DMS114 treated with DMSO at 0.1 percent for 48 hours (cell line): ENCODE measurements around the gene PAQR5.
"Not testable (repeated sequence)": the region's sequence is repeated elsewhere in the genome, so short reads cannot be mapped to it uniquely, and the experiment has no call there.

ENCODE experiments used
- DNase-seq: peaks from one replicate; lab custom pipeline; 2025; ENCODE audit not compliant: unreplicated experiment; lab: John Stamatoyannopoulos, UW

The PAQR5 gene

DNA sequence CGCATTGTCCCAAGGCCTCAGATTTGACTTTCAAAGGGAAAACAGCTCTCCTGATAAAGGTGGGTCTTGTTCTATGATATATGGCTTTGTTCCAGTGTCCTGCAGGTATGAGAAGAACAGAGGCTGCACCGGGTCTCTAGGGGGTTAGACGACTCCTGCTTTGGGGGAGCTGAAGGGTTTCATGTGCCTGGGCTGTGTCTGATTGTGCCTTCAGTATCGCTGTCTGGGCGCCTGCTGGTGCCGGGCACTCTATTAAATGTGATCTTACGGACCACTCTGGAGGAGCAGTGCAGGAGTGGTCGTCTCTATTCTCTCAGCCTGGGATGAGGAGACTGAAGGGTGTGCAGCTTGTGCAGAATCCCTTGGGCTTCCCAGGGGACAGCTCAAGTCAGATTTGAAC, 16.0 kb downstream of the PAQR5 start:
- DNase-seq, result no peak

- no peak for DNase-seq
Measured at GRCh38 chr15:69315402-69316110, 16.8 kb downstream of the PAQR5 start.

GRCh38 chr15:69316291-69316690, 17.6 kb downstream of the PAQR5 start:
- DNase-seq, result no peak

- DNase-seq, result no peak
Measured at GRCh38 chr15:69317392-69317841, 18.7 kb downstream of the PAQR5 start.

DNA sequence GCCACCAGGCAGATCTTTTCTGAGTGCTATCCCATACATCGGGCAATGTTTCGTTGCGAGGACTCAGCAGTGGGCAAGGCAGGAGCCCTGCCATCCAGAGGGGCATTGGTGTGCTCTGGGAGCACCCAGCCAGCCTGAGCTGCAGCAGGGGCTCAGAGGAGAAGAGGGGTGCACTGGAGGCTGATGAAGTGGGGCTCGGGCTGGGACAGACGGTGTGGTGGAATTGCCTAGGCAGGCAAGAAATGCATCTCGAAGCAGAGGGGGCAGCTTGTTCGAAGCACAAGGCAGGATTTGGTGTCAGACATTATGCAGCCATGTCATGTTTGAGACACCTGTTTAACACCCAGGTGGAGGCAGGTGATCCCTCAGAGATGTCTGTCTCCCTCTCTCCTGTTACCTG, 19.3 kb downstream of the PAQR5 start:
- no peak for DNase-seq

- no peak for DNase-seq
Measured at GRCh38 chr15:69319384-69320375, 21.0 kb downstream of the PAQR5 start.

- no peak for DNase-seq
Measured at GRCh38 chr15:69320977-69321554, 22.4 kb downstream of the PAQR5 start.

DNA sequence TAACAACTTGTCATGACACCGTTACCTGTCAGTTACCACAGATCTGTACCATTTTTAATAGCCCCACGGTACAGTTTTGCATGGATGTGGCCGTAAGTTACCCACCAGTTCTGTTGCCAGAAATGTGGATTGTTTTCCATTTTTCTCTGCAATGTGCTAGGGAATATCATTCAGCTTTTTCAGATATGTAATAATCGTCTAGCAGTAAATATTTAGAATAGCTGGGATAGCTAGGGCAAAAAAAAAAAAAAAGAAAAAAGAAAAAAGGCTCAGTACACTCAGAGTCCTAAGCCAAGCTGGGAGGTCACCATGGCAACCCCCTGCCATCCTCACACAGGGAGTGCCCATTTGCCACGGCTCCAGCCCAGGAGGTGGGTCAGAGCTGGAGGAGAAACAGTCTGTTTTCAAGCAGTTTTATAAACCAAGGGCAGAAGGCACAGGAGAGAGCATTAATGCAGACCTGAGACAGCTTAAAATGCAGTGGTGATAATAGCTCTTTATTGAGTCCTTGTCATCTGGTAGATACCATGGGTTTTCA, 25.2 kb downstream of the PAQR5 start:
- DNase-seq, result no peak

DNA sequence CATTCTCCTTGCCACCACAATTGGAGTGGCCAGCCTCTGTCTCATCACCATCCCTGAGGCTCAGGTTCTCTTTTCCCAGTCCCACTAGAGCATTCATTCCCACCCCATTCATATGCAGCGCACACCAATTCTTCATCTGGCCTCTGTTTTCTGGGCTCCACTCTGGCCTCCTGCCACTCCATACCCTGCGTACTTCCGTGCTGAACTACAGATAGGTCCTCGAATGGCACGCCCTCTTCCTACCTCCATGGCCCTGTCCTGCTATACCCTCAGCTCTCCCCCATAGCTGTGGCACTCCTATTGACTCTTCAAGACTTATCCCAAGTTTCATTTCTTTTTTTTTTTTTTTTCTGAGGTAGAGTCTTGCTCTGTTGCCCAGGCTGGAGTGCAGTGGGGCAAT, 25.9 kb downstream of the PAQR5 start:
- DNase-seq, result no peak

- no peak for DNase-seq
Measured at GRCh38 chr15:69325456-69325971, 26.8 kb downstream of the PAQR5 start.

DNA sequence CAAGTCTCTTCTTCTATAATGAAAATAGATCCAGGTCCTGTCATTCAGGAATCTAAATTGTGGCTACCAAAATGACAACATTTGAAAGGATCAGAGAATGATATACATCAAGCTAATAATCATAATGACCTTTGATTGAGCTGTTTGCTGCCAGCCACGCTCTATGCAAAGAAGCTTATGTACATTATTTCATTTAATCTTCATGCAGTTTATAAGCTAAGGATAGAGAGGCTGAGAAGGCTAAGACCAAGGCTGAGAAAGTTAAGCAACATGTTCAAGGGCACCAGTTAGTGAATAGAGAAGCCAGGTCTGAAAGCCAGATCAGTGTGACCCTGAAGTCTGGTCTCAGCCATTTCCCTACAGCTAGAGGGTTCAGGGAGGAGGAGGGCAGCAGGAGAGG, 29.4 kb downstream of the PAQR5 start:
- no peak for DNase-seq

DNA sequence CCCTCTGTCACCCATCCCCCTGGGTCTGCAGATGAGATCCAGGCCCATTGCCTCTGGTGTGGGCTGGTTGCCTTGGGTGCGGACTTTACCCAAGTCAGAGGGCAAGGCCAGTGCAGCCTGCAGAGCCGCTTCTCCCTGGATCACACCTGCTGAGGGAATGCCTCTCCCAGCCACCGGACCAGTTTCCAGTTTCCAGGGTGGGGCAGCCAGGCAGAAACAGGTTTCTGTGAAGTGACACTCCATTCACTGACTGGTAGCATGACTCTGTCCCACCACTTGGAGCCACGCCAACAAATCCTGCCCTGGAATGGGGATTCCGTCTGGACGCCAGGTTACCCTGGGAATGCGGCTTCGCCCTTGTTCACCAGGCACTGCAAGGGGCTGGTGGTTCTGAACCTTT, 30.0 kb downstream of the PAQR5 start:
- DNase-seq, result no peak

GRCh38 chr15:69337138-69337537, 38.4 kb downstream of the PAQR5 start:
- DNase-seq, result no peak

DNA sequence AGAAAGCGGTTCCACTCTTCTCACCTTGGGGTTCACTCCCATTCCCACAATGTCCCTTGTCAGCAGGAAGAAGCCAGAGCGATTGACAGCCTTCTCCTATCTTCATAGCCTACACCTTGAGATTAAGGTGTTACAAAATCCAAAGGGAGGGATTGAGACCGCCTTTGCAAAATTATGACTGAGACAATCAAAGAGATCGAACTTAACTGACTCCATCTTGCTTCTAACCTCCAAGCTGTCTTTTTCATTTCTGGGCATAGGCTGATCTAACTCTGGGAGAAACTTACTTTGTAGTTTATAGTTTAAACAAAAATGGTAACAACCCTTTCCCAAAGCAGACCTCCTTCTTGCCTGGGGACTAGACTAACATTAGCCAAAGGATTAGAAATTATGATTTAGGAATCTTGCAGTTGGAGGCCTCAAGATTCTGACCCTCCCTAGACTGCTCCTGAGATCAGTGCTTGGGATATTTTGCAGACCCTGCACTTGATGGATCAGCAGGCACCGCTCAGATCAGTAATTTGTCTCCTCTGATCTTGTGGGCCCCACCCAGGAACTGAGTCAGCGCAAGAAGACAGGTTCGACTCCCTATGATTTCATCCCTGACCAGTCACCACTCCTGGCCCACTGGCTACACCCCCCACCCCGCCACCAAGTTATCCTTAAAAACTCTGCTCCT, 40.0 kb downstream of the PAQR5 start:
- DNase-seq, result no peak

DNA sequence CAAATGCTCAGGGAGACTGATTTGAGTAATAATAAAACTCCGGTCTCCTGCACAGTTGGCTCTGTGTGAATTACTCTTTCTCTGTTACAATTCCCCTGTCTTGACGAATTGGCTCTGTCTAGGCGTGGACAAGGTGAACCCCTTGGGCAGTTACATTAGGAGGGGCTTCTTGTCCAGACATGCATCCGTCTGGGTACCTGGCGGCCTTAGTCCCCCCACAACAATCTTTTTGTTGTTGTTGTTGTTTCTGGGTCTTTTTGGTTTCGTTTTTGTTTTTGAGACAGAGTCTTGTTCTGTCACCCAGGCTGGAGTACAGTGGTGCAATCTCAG, 40.5 kb downstream of the PAQR5 start:
- DNase-seq, result not testable (repeated sequence)

DNA sequence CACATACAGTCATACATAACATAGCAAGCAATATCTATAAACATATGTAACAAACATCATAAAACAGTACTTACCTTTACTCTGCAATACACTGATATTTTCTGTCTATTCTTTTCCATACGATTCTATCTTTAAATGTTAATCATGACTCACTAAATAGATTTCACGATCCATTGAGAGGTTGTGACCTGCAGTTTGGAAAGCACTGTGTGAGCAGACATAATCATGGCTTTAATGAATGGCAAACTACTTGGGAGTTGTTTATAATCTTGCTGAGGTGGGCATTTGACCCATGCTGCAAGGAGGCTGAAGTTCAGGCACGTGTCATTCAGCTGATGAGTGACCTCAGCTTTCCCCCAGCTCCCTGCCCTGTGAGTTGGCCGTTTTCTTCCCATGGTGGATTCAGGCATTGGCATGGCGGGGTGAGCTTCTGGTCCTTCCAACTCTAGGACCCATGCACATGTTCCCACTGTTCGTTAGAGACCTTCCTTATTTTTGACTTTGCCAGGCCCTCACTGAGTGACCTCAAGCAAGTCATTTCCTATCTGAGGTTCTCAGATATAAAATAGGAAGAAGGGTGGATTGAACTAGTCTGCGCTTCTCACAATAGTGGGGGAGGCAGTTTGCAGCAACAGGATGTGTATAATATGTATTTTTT, 41.7 kb downstream of the PAQR5 start:
- no peak for DNase-seq

DNA sequence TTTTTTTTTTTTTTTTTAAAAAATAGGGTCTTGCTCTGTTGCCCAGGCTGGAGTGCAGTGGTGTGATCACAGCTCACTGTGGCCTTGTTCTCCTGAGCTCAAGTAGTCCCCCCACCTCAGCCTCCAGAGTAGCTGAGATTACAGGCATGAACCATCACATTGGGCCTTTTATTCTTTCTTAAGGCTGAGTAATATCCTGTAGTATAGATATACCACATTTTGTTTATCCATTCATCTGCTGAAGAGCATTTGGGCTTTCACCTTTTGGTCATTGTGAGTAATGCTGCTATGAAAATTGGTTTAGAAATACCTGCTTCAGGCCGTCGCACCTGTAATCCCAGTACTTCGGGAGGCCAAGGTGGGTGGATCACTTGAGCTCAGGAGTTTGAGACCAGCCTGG, 42.6 kb downstream of the PAQR5 start:
- no peak for DNase-seq

DNA sequence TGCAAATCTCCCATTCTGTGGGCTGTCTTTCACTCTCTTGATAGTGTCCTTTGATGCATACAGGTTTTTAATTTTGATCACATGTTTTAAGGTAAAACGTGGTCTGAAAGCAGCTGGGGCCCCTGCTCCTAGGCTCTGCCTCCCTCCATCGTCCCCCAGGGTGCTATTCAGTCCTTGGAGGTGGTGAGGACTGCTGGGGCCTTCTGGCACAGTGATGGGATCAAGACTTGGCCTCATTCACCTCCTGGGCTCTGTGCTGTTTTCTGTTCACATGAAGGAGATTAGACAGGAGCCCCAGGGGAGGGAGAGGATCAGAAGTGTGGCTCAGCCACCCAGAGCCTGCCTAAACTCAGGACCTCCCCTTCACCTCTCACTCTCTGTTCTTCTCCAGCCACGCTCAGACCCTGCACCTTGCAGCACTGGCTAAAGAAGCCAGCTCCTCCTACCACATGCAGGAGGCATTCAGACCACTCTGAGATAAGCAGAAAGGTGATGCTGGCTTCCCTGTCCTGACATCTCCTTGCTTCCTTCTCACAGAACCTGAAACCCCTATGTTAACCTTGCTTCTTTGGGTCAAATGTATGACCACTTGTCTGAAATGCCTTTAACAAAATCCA, 43.9 kb downstream of the PAQR5 start:
- no peak for DNase-seq

DNA sequence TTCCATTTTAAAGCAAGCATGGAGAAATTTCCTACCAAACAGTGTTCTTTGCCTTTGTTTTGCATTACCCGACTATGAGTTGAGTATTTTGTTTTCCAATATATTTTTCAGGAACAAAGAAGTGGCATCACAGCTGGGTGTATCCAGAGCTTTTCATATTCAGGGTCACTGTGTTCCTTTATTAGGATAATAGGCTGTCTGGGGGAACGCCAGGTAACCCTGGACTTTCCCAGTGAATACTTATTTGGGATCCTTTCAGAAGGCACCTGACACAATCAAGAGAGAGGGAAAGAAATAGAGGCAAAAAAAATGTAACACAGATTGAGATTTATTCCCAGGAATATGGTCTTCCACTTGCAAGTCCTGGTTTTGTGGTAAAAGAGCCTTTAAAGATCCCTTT, 44.4 kb downstream of the PAQR5 start:
- DNase-seq, result no peak

- DNase-seq, result no peak
Measured at GRCh38 chr15:69344238-69344637, 45.5 kb downstream of the PAQR5 start.
